Naive thymus-derived CD4-positive, alpha-beta T cell (primary cell): ENCODE results near the gene CDC14A. TPM values are rescaled to one million over a fixed set of nuclear protein-coding genes. Genes with fewer than 3 reads are reported as not detected.
A peak's percentile ranks its signal among the peaks of the same experiment; 100 is the strongest.

Experiments used
- ATAC-seq: fragments of 150-1000 bp; cut with Tn5 transposase; 2 replicates; pipeline ENCODE4 v1.10.0; 2021; ENCODE audit warnings: mild to moderate bottlenecking, moderate library complexity
- CTCF ChIA-PET: fragments of 350-600 bp; sonication (Branson Sonifier 250); formaldehyde crosslinking; loops from one replicate; lab custom pipeline; 2021; ENCODE audit warnings: antibody characterized with exemption; lab: Charles Lee
- POLR2A ChIA-PET: fragments of 350-600 bp; sonication (Branson Sonifier 250); formaldehyde crosslinking; loops from one replicate; lab custom pipeline; 2021; ENCODE audit warnings: antibody characterized with exemption, inconsistent platforms; lab: Charles Lee
- DNase-seq, 9 donors: peaks; one replicate each; pipeline versions ENCODE4 v3.0.0 to v3.0.0-alpha.2; 2020 to 2022; ENCODE audit warnings: mixed read lengths in 1 of 9
- H3K27ac ChIP-seq: one replicate; pipeline ENCODE4 v1.7.0; 2013; ENCODE audit warnings: mild to moderate bottlenecking, low read depth, low read length, moderate library complexity
- H3K27me3 ChIP-seq, 2 donors: one replicate each; pipeline ENCODE4 v1.7.0; 2013; ENCODE audit warnings: low read length in 2 of 2, mild to moderate bottlenecking in 2 of 2, moderate library complexity in 2 of 2; ENCODE audit not compliant: control insufficient read depth in 2 of 2, insufficient read depth in 2 of 2
- H3K36me3 ChIP-seq, 3 experiments: 1 replicate in 2 of 3; 2 replicates in 1 of 3; pipeline ENCODE4 v1.7.0; 2013; ENCODE audit warnings: low read length in 3 of 3, mild to moderate bottlenecking in 3 of 3, moderate library complexity in 1 of 3; ENCODE audit not compliant: insufficient read depth in 3 of 3, control insufficient read depth in 2 of 3
- H3K4me1 ChIP-seq, 2 donors: one replicate each; pipeline ENCODE4 v1.7.0; 2013; ENCODE audit warnings: low read length in 2 of 2, mild to moderate bottlenecking in 2 of 2, moderate library complexity in 1 of 2; ENCODE audit not compliant: control insufficient read depth in 2 of 2, insufficient read depth in 2 of 2
- H3K4me3 ChIP-seq: 2 replicates; pipeline ENCODE4 v1.7.0; 2013; ENCODE audit warnings: mild to moderate bottlenecking, low read length
- H3K9me3 ChIP-seq, 3 experiments: 1 replicate in 2 of 3; 2 replicates in 1 of 3; pipeline ENCODE4 v1.7.0; 2013; ENCODE audit warnings: low read length in 3 of 3; ENCODE audit not compliant: control insufficient read depth in 2 of 3
- H3K27ac Mint-ChIP-seq, 9 donors: one replicate each; pipeline ENCODE4 v1.8.0; 2020 to 2022; ENCODE audit warnings: mixed read lengths in 9 of 9, mild to moderate bottlenecking in 8 of 9, moderate library complexity in 5 of 9, inconsistent platforms in 2 of 9
- H3K27me3 Mint-ChIP-seq, 5 donors: one replicate each; pipeline ENCODE4 v1.8.0; 2021 to 2022; ENCODE audit warnings: mixed read lengths in 5 of 5, mild to moderate bottlenecking in 1 of 5
- H3K36me3 Mint-ChIP-seq, 5 donors: one replicate each; pipeline ENCODE4 v1.8.0; 2020 to 2022; ENCODE audit warnings: mixed read lengths in 5 of 5, mild to moderate bottlenecking in 3 of 5, inconsistent platforms in 1 of 5
- H3K4me1 Mint-ChIP-seq, 7 donors: one replicate each; pipeline ENCODE4 v1.8.0; 2020 to 2022; ENCODE audit warnings: mixed read lengths in 7 of 7, mild to moderate bottlenecking in 3 of 7, inconsistent platforms in 1 of 7
- H3K4me3 Mint-ChIP-seq, 10 donors: one replicate each; pipeline ENCODE4 v1.8.0; 2020 to 2022; ENCODE audit warnings: mild to moderate bottlenecking in 10 of 10, mixed read lengths in 10 of 10, moderate library complexity in 6 of 10, inconsistent platforms in 2 of 10
- H3K9me3 Mint-ChIP-seq, 11 donors: one replicate each; pipeline ENCODE4 v1.8.0; 2020 to 2022; ENCODE audit warnings: mixed read lengths in 11 of 11, mild to moderate bottlenecking in 4 of 11, inconsistent platforms in 1 of 11, moderate library complexity in 1 of 11
- intact Hi-C, 2 donors: fragments of 100-400 bp; cut with micrococcal nuclease; formaldehyde crosslinking; loops; one replicate each; pipeline ENCODE4 v1.15.1; 2023
- polyA plus RNA-seq, 2 donors: library from polyadenylated mRNA; unstranded; fragments of 300-500 nt; fragmentation: Illumina TruSeq; gene quantifications; one replicate each; pipeline ENCODE4 v1.2.3, GENCODE V29; 2021
- total RNA-seq, 6 experiments: library from RNA in 5 of 6; stranded (reverse) in 5 of 6; gene quantifications; 1 replicate in 5 of 6; 2 replicates in 1 of 6; pipeline ENCODE4 v1.2.3 and lab custom pipeline; 2021 to 2026

Gene CDC14A
- total and polyA plus RNA-seq, 7 experiments from 2014 or later: 47.1 to 136 (median 79.3) TPM

DNA sequence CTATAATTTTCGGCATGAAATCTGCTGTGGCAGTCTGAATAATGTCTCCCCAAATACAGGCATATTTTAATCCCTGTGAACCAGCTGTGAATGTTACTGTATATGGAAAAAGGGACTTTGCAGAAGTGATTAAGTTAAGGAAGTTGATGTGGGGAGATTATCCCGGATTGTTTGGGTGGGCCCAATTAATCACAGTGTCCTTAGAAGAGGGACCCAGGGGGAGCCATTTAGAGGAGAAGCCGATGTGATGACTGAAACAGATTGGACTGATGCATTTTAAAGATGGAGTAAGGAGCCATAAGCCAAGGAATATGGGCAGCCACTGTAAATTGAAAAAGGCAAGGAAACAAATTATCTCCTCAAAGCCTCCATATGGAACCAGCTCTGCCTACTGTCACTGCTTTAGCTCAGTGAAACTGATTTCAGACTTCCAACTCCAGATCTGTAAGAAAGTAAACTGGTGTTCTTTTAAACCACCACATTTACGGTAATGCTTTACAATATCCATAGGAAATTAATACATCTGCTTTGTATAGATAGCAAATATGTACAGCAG is 124.5 kb downstream of the CDC14A start:
- H3K36me3 ChIP-seq: peaks cover 0 to 36% (median 8%) of the 10 kb centered on the region in 3 experiments
- Mint-ChIP-seq H3K36me3 (peaks cover 9 to 53% (median 44%) of the 10 kb centered on the region in 5 donors), H3K4me1 (peaks cover 3 to 64% (median 38%) of the 10 kb centered on the region in 7 donors), H3K27ac (peak overlapping the region in 4 of 9 donors; percentile 14 to 81 (median 39)), H3K4me3 (no peak overlapping the region), H3K9me3 (no peaks in the 10 kb centered on the region), H3K27me3 (no peaks in the 10 kb centered on the region)
- no peak overlapping the region for H3K27ac ChIP-seq
- DNase-seq (no peak), ATAC-seq (no peak)
- intact Hi-C loops: no loop called here
- H3K9me3 ChIP-seq: no peaks in the 10 kb centered on the region
- CTCF ChIA-PET: interaction anchor here (0.7 kb wide), 1 partner anchor 220 kb away, joined by 3 read pairs; no protein-coding TSS in a partner anchor
- H3K4me1 ChIP-seq: no peaks in the 10 kb centered on the region
- H3K27me3 ChIP-seq: no peaks in the 10 kb centered on the region
- no peak overlapping the region for H3K4me3 ChIP-seq
- POLR2A ChIA-PET: no interaction called here

DNA sequence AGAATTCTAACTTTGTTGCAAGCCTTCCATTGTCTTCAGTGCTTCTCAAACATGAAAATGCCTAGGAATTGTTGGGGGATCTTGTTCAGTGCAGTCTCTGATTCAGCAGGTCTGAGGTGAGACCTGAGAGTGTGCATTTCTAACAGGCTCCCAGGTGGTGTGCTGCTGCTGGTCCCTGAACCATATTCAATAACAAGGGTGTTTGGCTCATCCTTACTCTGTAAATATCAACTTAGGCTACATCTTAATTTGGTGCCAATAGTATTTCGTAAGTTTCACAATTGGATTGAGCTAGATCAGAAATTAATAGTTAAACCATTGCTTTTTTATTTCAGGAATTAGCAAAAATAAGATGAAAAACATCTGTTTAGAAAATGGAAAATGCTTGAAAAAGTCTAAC is 126.5 kb downstream of the CDC14A start:
- ATAC-seq: no peak
- peaks cover 0 to 43% (median 8%) of the 10 kb centered on the region in 3 experiments for H3K36me3 ChIP-seq
- no peak overlapping the region for H3K4me3 Mint-ChIP-seq
- H3K36me3 Mint-ChIP-seq: peaks cover 9 to 55% (median 45%) of the 10 kb centered on the region in 5 donors
- peaks cover 3 to 57% (median 29%) of the 10 kb centered on the region in 7 donors for H3K4me1 Mint-ChIP-seq
- ChIA-PET POLR2A (interaction anchor here (0.6 to 1.0 kb wide), 2 partner anchors 9 to 229 kb away, joined by 3 read pairs; partner anchors contain the start of gene DBT), CTCF (interaction anchor here (0.6 kb wide), 1 partner anchor 13 kb away, joined by 3 read pairs; no protein-coding TSS in a partner anchor)
- H3K4me1 ChIP-seq: no peaks in the 10 kb centered on the region
- intact Hi-C loops: no loop called here
- H3K9me3 ChIP-seq: no peaks in the 10 kb centered on the region
- DNase-seq: no peak
- no peak overlapping the region for H3K4me3 ChIP-seq
- no peak overlapping the region for H3K27ac ChIP-seq
- H3K27ac Mint-ChIP-seq: peak overlapping the region in 3 of 9 donors; percentile 17 to 46 (median 42)
- no peaks in the 10 kb centered on the region for H3K27me3 Mint-ChIP-seq
- peaks cover 0 to 5% (median 0%) of the 10 kb centered on the region in 11 donors for H3K9me3 Mint-ChIP-seq
- H3K27me3 ChIP-seq: no peaks in the 10 kb centered on the region

DNA sequence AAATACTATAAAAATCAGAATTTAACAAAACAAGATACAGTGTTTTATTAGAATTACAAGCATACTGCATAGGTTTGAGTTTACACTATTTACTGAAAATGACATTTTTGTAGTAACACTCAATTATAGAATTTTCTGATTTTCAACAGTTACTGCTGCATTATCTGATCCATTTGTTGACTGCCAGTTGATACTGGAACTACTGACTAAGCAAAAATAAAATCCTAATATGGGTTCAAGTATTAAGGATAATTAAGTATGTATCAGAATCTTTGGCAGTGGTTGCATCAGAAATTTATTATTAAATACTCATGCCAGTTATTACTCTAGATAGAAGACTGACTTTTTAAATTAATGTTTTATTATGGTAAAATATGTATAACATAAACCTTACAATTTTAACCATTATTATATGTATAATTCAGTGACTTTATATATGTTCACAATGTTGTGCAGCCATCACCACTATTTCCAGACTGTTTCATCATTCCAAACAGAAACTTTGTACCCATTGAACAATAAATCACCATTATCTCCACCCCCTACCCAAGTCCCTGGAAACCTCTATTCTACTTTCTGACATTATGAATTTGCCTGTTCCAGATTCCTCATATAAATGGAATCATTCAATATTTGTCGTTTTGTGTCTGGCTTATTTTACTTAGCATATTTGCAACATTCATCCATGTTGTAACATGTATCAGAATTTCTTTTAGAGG is 127.5 kb downstream of the CDC14A start:
- Mint-ChIP-seq H3K27ac (peak overlapping the region in 2 of 9 donors; percentile 43 to 69), H3K36me3 (peaks cover 9 to 53% (median 44%) of the 10 kb centered on the region in 5 donors), H3K27me3 (no peaks in the 10 kb centered on the region), H3K9me3 (peaks cover 0 to 5% (median 0%) of the 10 kb centered on the region in 11 donors), H3K4me3 (no peak overlapping the region), H3K4me1 (peaks cover 3 to 48% (median 21%) of the 10 kb centered on the region in 7 donors)
- ATAC-seq (no peak), DNase-seq (no peak)
- ChIA-PET CTCF (no interaction called here), POLR2A (no interaction called here)
- H3K36me3 ChIP-seq: peaks cover 0 to 44% (median 15%) of the 10 kb centered on the region in 3 experiments
- intact Hi-C loops: no loop called here
- no peaks in the 10 kb centered on the region for H3K9me3 ChIP-seq
- H3K27me3 ChIP-seq: no peaks in the 10 kb centered on the region
- H3K4me1 ChIP-seq: no peaks in the 10 kb centered on the region
- no peak overlapping the region for H3K4me3 ChIP-seq
- H3K27ac ChIP-seq: no peak overlapping the region

DNA sequence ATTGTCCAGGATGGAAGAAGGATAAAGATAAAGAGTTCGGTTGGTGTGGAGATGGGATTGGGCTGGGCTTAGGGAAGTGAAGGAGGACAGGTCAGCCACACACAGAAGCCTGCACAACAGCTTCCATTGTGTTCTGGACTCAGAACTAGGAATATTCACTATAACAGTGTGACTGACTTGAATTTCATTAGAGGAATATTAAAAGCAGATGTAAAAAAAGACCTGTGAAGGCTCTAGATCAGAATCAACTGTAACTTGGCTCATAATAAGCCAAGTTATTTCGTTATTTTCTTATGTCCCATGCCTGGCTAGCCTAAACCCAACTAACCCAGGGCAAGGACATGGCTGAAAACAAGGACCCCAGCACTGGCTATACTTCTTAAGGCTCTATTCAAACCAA is 129.0 kb downstream of the CDC14A start:
- H3K9me3 Mint-ChIP-seq: peaks cover 0 to 5% (median 0%) of the 10 kb centered on the region in 11 donors
- H3K27me3 Mint-ChIP-seq: no peaks in the 10 kb centered on the region
- H3K4me1 ChIP-seq: no peaks in the 10 kb centered on the region
- no peak overlapping the region for H3K4me3 ChIP-seq
- no peak overlapping the region for H3K27ac ChIP-seq
- H3K4me1 Mint-ChIP-seq: peaks cover 0 to 41% (median 11%) of the 10 kb centered on the region in 7 donors
- peaks cover 0 to 45% (median 15%) of the 10 kb centered on the region in 3 experiments for H3K36me3 ChIP-seq
- H3K36me3 Mint-ChIP-seq: peaks cover 9 to 56% (median 45%) of the 10 kb centered on the region in 5 donors
- ChIA-PET POLR2A (no interaction called here), CTCF (no interaction called here)
- H3K27ac Mint-ChIP-seq: peak overlapping the region in 1 of 9 donors; percentile 63
- DNase-seq: no peak
- ATAC-seq: no peak
- no peaks in the 10 kb centered on the region for H3K27me3 ChIP-seq
- no peaks in the 10 kb centered on the region for H3K9me3 ChIP-seq
- H3K4me3 Mint-ChIP-seq: no peak overlapping the region
- intact Hi-C loops: no loop called here

DNA sequence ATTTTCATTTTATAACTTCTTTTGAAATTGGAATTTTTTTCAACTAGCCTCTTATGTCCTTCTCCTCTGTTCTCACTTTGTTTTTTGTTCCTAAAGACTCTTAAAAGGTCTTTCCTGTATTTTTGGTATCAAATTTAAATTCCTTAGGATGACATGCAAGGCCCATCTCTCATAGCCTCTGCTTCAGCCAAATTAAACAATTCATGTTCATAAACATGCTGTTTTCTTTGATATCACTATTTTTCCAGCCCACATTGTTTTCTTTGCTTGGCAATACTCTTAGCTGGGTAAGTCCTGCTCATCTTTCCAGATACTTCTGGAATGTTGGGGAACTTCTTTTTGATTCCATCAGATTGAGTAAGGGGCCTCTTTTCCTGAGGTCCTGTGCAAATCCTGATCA is 129.9 kb downstream of the CDC14A start:
- H3K4me1 ChIP-seq: no peaks in the 10 kb centered on the region
- ATAC-seq (no peak), DNase-seq (no peak)
- no peak overlapping the region for H3K4me3 ChIP-seq
- Mint-ChIP-seq H3K4me1 (peaks cover 0 to 35% (median 11%) of the 10 kb centered on the region in 7 donors), H3K9me3 (peaks cover 0 to 5% (median 0%) of the 10 kb centered on the region in 11 donors), H3K4me3 (no peak overlapping the region), H3K27me3 (no peaks in the 10 kb centered on the region), H3K27ac (peak overlapping the region in 2 of 9 donors; percentile 10 to 28), H3K36me3 (peaks cover 9 to 57% (median 49%) of the 10 kb centered on the region in 5 donors)
- no peaks in the 10 kb centered on the region for H3K27me3 ChIP-seq
- ChIA-PET CTCF (interaction anchor here (0.5 kb wide), 1 partner anchor 29 kb away, joined by 4 read pairs; no protein-coding TSS in a partner anchor), POLR2A (no interaction called here)
- intact Hi-C loops: loop anchor here in 1 of 2 donors (2.0 kb wide), 1 partner anchor 15 kb away; no protein-coding TSS in a partner anchor
- no peak overlapping the region for H3K27ac ChIP-seq
- H3K36me3 ChIP-seq: peaks cover 0 to 38% (median 15%) of the 10 kb centered on the region in 3 experiments
- no peaks in the 10 kb centered on the region for H3K9me3 ChIP-seq

DNA sequence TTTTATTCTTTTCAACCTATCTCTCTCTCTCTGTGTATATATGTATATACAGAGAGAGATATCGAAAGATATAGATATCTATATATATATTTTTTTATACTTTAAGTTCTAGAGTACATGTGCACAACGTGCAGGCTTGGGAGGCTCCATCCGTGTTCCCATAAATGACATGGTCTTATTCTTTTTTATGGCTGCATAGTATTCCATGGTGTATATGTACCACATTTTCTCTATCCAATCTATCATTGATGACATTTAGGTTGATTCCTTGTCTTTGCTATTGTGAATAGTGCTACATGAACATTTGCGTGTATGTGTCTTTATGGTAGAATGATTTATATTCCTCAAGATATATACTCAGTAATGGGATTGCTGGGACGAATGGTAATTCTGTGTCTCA is 130.4 kb downstream of the CDC14A start:
- no peak overlapping the region for H3K4me3 Mint-ChIP-seq
- peak overlapping the region in 2 of 9 donors; percentile 26 to 28 for H3K27ac Mint-ChIP-seq
- Histone ChIP-seq H3K27ac (no peak overlapping the region), H3K4me1 (no peaks in the 10 kb centered on the region), H3K36me3 (peaks cover 0 to 35% (median 15%) of the 10 kb centered on the region in 3 experiments), H3K4me3 (no peak overlapping the region), H3K27me3 (no peaks in the 10 kb centered on the region), H3K9me3 (no peaks in the 10 kb centered on the region)
- peaks cover 0 to 30% (median 8%) of the 10 kb centered on the region in 7 donors for H3K4me1 Mint-ChIP-seq
- no peaks in the 10 kb centered on the region for H3K27me3 Mint-ChIP-seq
- H3K36me3 Mint-ChIP-seq: peaks cover 9 to 55% (median 49%) of the 10 kb centered on the region in 5 donors
- ChIA-PET POLR2A (no interaction called here), CTCF (no interaction called here)
- intact Hi-C loops: loop anchor here in 1 of 2 donors (2.0 kb wide), 1 partner anchor 14 kb away; no protein-coding TSS in a partner anchor
- DNase-seq (no peak), ATAC-seq (no peak)
- H3K9me3 Mint-ChIP-seq: peaks cover 0 to 5% (median 0%) of the 10 kb centered on the region in 11 donors
